Measurements from ENCODE around the gene ANP32B. TPM values are rescaled to one million over a fixed set of nuclear protein-coding genes. Genes with fewer than 3 reads are reported as not detected.

The ANP32B gene
- 237 TPM for polyA plus RNA-seq (2012; ENCODE audit: insufficient read length, low read depth)

- TF ChIP-seq POLR2AphosphoS5 (IDR thresholded peaks at IDR 0.05; ENCODE audit: low read depth, low read length), result peak; percentile 46; the same call in 1 of the 2 replicates
- peak; percentile 41 for TF ChIP-seq FOXP2 (optimal IDR thresholded peaks at IDR 0.05; ENCODE audit: borderline replicate concordance, extremely low read depth, extremely low read length, insufficient read depth)
- peak; percentile 88 for TF ChIP-seq TAF1 (IDR thresholded peaks at IDR 0.05; ENCODE audit: borderline replicate concordance, insufficient read depth, low read length)
- TF ChIP-seq SIN3A (IDR thresholded peaks at IDR 0.05; ENCODE audit: borderline replicate concordance, insufficient read depth, low read length), result no peak
Observed at GRCh38 chr9:97982683-97983588, at the start of gene ANP32B. Gene ANP32B, plus strand, starts transcription at chr9:97983341. Its CDS starts 215 bp downstream, at chr9:97983556.

GRCh38 chr9:97934321-97935115 lies 48.6 kb upstream of the ANP32B start:
- no peak for TF ChIP-seq REST (IDR thresholded peaks at IDR 0.05; ENCODE audit: insufficient read depth in 1 of 2, low read depth in 2 of 2, low read length in 2 of 2)

GRCh38 chr9:97935276-97935675 lies 47.9 kb upstream of the ANP32B start:
- no peak for TF ChIP-seq SIN3A (IDR thresholded peaks at IDR 0.05; ENCODE audit: borderline replicate concordance, insufficient read depth, low read length)
- no peak for TF ChIP-seq POLR2AphosphoS5 (IDR thresholded peaks at IDR 0.05; ENCODE audit: low read depth, low read length)
- TF ChIP-seq TAF1 (IDR thresholded peaks at IDR 0.05; ENCODE audit: borderline replicate concordance, insufficient read depth, low read length), result no peak
- TF ChIP-seq REST (IDR thresholded peaks at IDR 0.05; ENCODE audit: insufficient read depth in 1 of 2, low read depth in 2 of 2, low read length in 2 of 2), result no peak
- TF ChIP-seq FOXP2 (optimal IDR thresholded peaks at IDR 0.05; ENCODE audit: borderline replicate concordance, extremely low read depth, extremely low read length, insufficient read depth), result no peak

- TF ChIP-seq REST (IDR thresholded peaks at IDR 0.05; ENCODE audit: insufficient read depth in 1 of 2, low read depth in 2 of 2, low read length in 2 of 2), result no peak
- no peak for TF ChIP-seq TAF1 (IDR thresholded peaks at IDR 0.05; ENCODE audit: borderline replicate concordance, insufficient read depth, low read length)
- no peak for TF ChIP-seq FOXP2 (optimal IDR thresholded peaks at IDR 0.05; ENCODE audit: borderline replicate concordance, extremely low read depth, extremely low read length, insufficient read depth)
- no peak for TF ChIP-seq SIN3A (IDR thresholded peaks at IDR 0.05; ENCODE audit: borderline replicate concordance, insufficient read depth, low read length)
- no peak for TF ChIP-seq POLR2AphosphoS5 (IDR thresholded peaks at IDR 0.05; ENCODE audit: low read depth, low read length)
Observed at GRCh38 chr9:97936998-97937397, 46.1 kb upstream of the ANP32B start.

GRCh38 chr9:97938081-97938644 lies 45.0 kb upstream of the ANP32B start, which contains the start of gene HEMGN:
Gene HEMGN, minus strand, starts transcription at chr9:97938172. Its CDS starts 36 bp downstream, at chr9:97938136.
- no peak for TF ChIP-seq FOXP2 (optimal IDR thresholded peaks at IDR 0.05; ENCODE audit: borderline replicate concordance, extremely low read depth, extremely low read length, insufficient read depth)
- TF ChIP-seq SIN3A (IDR thresholded peaks at IDR 0.05; ENCODE audit: borderline replicate concordance, insufficient read depth, low read length), result no peak
- TF ChIP-seq TAF1 (IDR thresholded peaks at IDR 0.05; ENCODE audit: borderline replicate concordance, insufficient read depth, low read length), result no peak
- TF ChIP-seq REST (IDR thresholded peaks at IDR 0.05; ENCODE audit: insufficient read depth in 1 of 2, low read depth in 2 of 2, low read length in 2 of 2), result no peak
- TF ChIP-seq POLR2AphosphoS5 (IDR thresholded peaks at IDR 0.05; ENCODE audit: low read depth, low read length), result no peak

All from PFSK-1 (cell line).